Neural cell (in vitro differentiated cells): ENCODE measurements around the gene PPIL4. TPM values are rescaled to one million over a fixed set of nuclear protein-coding genes. Genes with fewer than 3 reads are reported as not detected.
"Not testable (repeated sequence)": the region's sequence is repeated elsewhere in the genome, so short reads cannot be mapped to it uniquely, and the experiment has no call there.

Experiments used
- H2AFZ ChIP-seq: fragments of 200-600, 300-800 bp; sonication (generic), shearing (Covaris generic); 2 replicates; pipeline ENCODE4 v1.6.0; 2014; ENCODE audit warnings: low read depth, mild to moderate bottlenecking, antibody characterized with exemption, low read length, moderate library complexity
- H3F3A ChIP-seq: fragments of 200-600 bp; shearing (Covaris generic); 2 replicates; pipeline ENCODE4 v1.6.1; 2016; ENCODE audit warnings: mild to moderate bottlenecking, moderate library complexity, mixed read lengths, antibody characterized with exemption, low read length; ENCODE audit not compliant: insufficient read depth, poor library complexity, severe bottlenecking
- H3K27ac ChIP-seq: fragments of 200-600, 300-800 bp; sonication (generic), shearing (Covaris generic); 2 replicates; pipeline ENCODE4 v1.5.1; 2014; ENCODE audit warnings: mild to moderate bottlenecking, low read length, moderate library complexity
- H3K27me3 ChIP-seq: fragments of 300-800, 200-600 bp; sonication (generic), shearing (Covaris generic); 2 replicates; pipeline ENCODE4 v1.6.0; 2014; ENCODE audit warnings: mild to moderate bottlenecking, low read depth, low read length, moderate library complexity; ENCODE audit not compliant: insufficient read depth
- H3K36me3 ChIP-seq: fragments of 300-800, 200-600 bp; sonication (generic), shearing (Covaris generic); 2 replicates; pipeline ENCODE4 v1.5.1; 2014; ENCODE audit warnings: mild to moderate bottlenecking, antibody characterized with exemption, low read length, moderate library complexity; ENCODE audit not compliant: insufficient read depth
- H3K4me2 ChIP-seq: fragments of 300-800, 200-600 bp; sonication (generic), shearing (Covaris generic); 2 replicates; pipeline ENCODE4 v1.6.0; 2014; ENCODE audit warnings: mild to moderate bottlenecking, low read length
- H3K4me3 ChIP-seq: fragments of 300-800, 200-600 bp; sonication (generic), shearing (Covaris generic); 2 replicates; pipeline ENCODE4 v1.5.1; 2014; ENCODE audit warnings: mild to moderate bottlenecking, low read length, moderate library complexity
- H3K79me2 ChIP-seq: fragments of 200-600 bp; shearing (Covaris generic); replicated peaks from 2 replicates; pipeline ENCODE4 v1.6.0; 2014; ENCODE audit warnings: mild to moderate bottlenecking, low read length, moderate library complexity; ENCODE audit not compliant: insufficient read depth
- H3K9ac ChIP-seq: fragments of 300-800, 200-600 bp; sonication (generic), shearing (Covaris generic); 2 replicates; pipeline ENCODE4 v1.6.1; 2016; ENCODE audit warnings: mild to moderate bottlenecking, low read length, mixed read lengths
- H3K9me2 ChIP-seq: fragments of 200-600 bp; shearing (Covaris generic); 2 replicates; pipeline ENCODE4 v1.6.1; 2016; ENCODE audit warnings: mild to moderate bottlenecking, low read length, mixed read lengths; ENCODE audit not compliant: insufficient read depth
- H3K9me3 ChIP-seq: fragments of 200-600, 300-800 bp; sonication (generic), shearing (Covaris generic); 2 replicates; pipeline ENCODE4 v1.6.1; 2016; ENCODE audit warnings: mild to moderate bottlenecking, mixed run types, low read length, moderate library complexity, mixed read lengths
- H4K20me1 ChIP-seq: fragments of 200-600 bp; shearing (Covaris generic); 2 replicates; pipeline ENCODE4 v1.6.1; 2016; ENCODE audit warnings: mild to moderate bottlenecking, mixed run types; ENCODE audit not compliant: insufficient read depth
- EP300 ChIP-seq: fragments of 450-650 bp; conservative IDR thresholded peaks from 2 replicates; pipeline ENCODE4 v1.6.1; 2014; ENCODE audit warnings: antibody characterized with exemption, mild to moderate bottlenecking, moderate library complexity; ENCODE audit not compliant: poor library complexity, severe bottlenecking
- EZH2 ChIP-seq: fragments of 200-600, 300-800 bp; shearing (Covaris generic), sonication (generic); IDR thresholded peaks from 2 replicates; pipeline ENCODE4 v1.6.1; 2014; ENCODE audit warnings: antibody characterized with exemption, low read length, borderline replicate concordance, mild to moderate bottlenecking; ENCODE audit not compliant: insufficient read depth, poor library complexity, severe bottlenecking
- MXI1 ChIP-seq: fragments of 450-650 bp; conservative IDR thresholded peaks from 2 replicates; pipeline ENCODE4 v1.6.1; 2014; ENCODE audit warnings: antibody characterized with exemption, mild to moderate bottlenecking; ENCODE audit not compliant: poor library complexity, severe bottlenecking
- POLR2AphosphoS5 ChIP-seq: IDR thresholded peaks from 2 replicates; pipeline ENCODE4 v1.6.1; 2012
- RAD21 ChIP-seq: fragments of 450-650 bp; conservative IDR thresholded peaks from 2 replicates; pipeline ENCODE4 v1.6.1; 2014; ENCODE audit warnings: antibody characterized with exemption, mild to moderate bottlenecking, moderate library complexity
- REST ChIP-seq: IDR thresholded peaks from 2 replicates; pipeline ENCODE4 v1.6.1; 2012; ENCODE audit warnings: borderline replicate concordance
- SMC3 ChIP-seq: fragments of 450-650 bp; conservative IDR thresholded peaks from 2 replicates; pipeline ENCODE4 v1.6.1; 2014; ENCODE audit warnings: antibody characterized with exemption, mild to moderate bottlenecking, moderate library complexity; ENCODE audit not compliant: poor library complexity
- TAF1 ChIP-seq: IDR thresholded peaks from 2 replicates; pipeline ENCODE4 v1.6.1; 2012; ENCODE audit warnings: low read depth
- polyA plus RNA-seq: library from polyadenylated mRNA; depleted of rRNA; stranded (reverse); fragments of >200 nt; gene quantifications from 2 replicates; pipeline ENCODE4 v1.2.3, GENCODE V29; 2014
- TF ChIP-seq, protein P1 (sequence below): fragments of 450-650 bp; IDR thresholded peaks from 2 replicates; pipeline ENCODE4 v1.5.1; 2014; ENCODE audit warnings: antibody characterized with exemption, mild to moderate bottlenecking, moderate library complexity; ENCODE audit not compliant: poor library complexity, severe bottlenecking

The PPIL4 gene
- polyA plus RNA-seq, 1 donor from 2014 or later: 57.2 TPM

DNA sequence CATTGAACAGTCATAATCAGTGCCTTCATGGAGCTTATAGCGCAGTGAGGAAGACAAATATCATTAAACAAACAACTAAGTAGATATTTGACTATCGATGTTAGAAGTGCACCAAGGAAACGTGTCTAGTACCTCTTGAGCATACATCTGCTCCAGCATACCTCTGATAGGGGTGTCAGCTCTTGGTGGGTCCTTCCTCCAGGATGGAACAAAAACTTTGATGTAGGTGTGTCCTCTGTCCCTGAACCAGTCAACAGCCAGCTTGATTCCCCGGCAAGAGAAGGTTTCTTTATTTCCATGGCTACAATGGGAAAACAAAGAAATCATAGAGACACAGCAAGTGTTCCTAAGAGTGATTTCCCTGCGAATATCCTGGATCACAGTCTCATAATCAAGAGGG lies 84.2 kb downstream of the PPIL4 start:
- Histone ChIP-seq H3K27me3 (no peaks in the 10 kb centered on the region), H3K4me2 (no peak overlapping the region), H3K4me3 (no peak overlapping the region), H2AFZ (no peak overlapping the region), H3K9ac (no peak overlapping the region), H3F3A (no peaks in the 10 kb centered on the region), H3K79me2 (no peaks in the 10 kb centered on the region), H3K9me3 (no peaks in the 10 kb centered on the region), H3K27ac (no peak overlapping the region), H3K36me3 (no peaks in the 10 kb centered on the region), H4K20me1 (no peaks in the 10 kb centered on the region), H3K9me2 (no peaks in the 10 kb centered on the region)
- TF ChIP-seq POLR2AphosphoS5: no peak
- no peak for TF ChIP-seq SMC3
- no peak for TF ChIP-seq MXI1
- TF ChIP-seq EZH2: no peak
- no peak for TF ChIP-seq RAD21
- TF ChIP-seq TAF1: no peak
- TF ChIP-seq REST: no peak
- TF ChIP-seq, protein P1, sequence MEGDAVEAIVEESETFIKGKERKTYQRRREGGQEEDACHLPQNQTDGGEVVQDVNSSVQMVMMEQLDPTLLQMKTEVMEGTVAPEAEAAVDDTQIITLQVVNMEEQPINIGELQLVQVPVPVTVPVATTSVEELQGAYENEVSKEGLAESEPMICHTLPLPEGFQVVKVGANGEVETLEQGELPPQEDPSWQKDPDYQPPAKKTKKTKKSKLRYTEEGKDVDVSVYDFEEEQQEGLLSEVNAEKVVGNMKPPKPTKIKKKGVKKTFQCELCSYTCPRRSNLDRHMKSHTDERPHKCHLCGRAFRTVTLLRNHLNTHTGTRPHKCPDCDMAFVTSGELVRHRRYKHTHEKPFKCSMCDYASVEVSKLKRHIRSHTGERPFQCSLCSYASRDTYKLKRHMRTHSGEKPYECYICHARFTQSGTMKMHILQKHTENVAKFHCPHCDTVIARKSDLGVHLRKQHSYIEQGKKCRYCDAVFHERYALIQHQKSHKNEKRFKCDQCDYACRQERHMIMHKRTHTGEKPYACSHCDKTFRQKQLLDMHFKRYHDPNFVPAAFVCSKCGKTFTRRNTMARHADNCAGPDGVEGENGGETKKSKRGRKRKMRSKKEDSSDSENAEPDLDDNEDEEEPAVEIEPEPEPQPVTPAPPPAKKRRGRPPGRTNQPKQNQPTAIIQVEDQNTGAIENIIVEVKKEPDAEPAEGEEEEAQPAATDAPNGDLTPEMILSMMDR: no peak
- TF ChIP-seq EP300: no peak

GRCh38 chr6:149460249-149460648 lies 85.6 kb downstream of the PPIL4 start:
- not testable (repeated sequence) for H2AFZ ChIP-seq, H3K4me3 ChIP-seq, H4K20me1 ChIP-seq, H3K9ac ChIP-seq, H3K4me2 ChIP-seq, H3K79me2 ChIP-seq, H3K9me3 ChIP-seq, H3K27me3 ChIP-seq, H3F3A ChIP-seq, H3K9me2 ChIP-seq, H3K27ac ChIP-seq, H3K36me3 ChIP-seq

- H3K9me2 ChIP-seq: no peaks in the 10 kb centered on the region
- no peak overlapping the region for H3K9ac ChIP-seq
- H3K27ac ChIP-seq: no peak overlapping the region
- no peaks in the 10 kb centered on the region for H3K9me3 ChIP-seq
- no peaks in the 10 kb centered on the region for H3K36me3 ChIP-seq
- no peaks in the 10 kb centered on the region for H3K79me2 ChIP-seq
- H3K27me3 ChIP-seq: no peaks in the 10 kb centered on the region
- no peak overlapping the region for H2AFZ ChIP-seq
- no peak overlapping the region for H3K4me2 ChIP-seq
- no peaks in the 10 kb centered on the region for H3F3A ChIP-seq
- no peak for TF ChIP-seq MXI1
- TF ChIP-seq EP300: no peak
- no peak for TF ChIP-seq REST
- no peak for TF ChIP-seq POLR2AphosphoS5
- TF ChIP-seq SMC3: no peak
- no peak for TF ChIP-seq EZH2
- TF ChIP-seq TAF1: no peak
- TF ChIP-seq RAD21: no peak
- TF ChIP-seq, protein P1: no peak
- H4K20me1 ChIP-seq: no peaks in the 10 kb centered on the region
- H3K4me3 ChIP-seq: no peak overlapping the region
Measured at GRCh38 chr6:149459761-149460160, 86.1 kb downstream of the PPIL4 start.
